Muscle layer of colon (tissue), 2 donors: ENCODE data around the gene TATDN2.

Experiments
- H3K27ac ChIP-seq: one replicate; pipeline ENCODE4 v1.7.0; 2013; ENCODE audit warnings: low read depth, mild to moderate bottlenecking, low read length, moderate library complexity
- H3K27me3 ChIP-seq, 2 donors: one replicate each; pipeline ENCODE4 v1.7.0; 2013; ENCODE audit warnings: low read length in 2 of 2, mild to moderate bottlenecking in 2 of 2; ENCODE audit not compliant: insufficient read depth in 2 of 2, control insufficient read depth in 1 of 2
- H3K36me3 ChIP-seq: one replicate; pipeline ENCODE4 v1.7.0; 2013; ENCODE audit warnings: mild to moderate bottlenecking, low read length; ENCODE audit not compliant: insufficient read depth
- H3K4me1 ChIP-seq: one replicate; pipeline ENCODE4 v1.7.0; 2013; ENCODE audit warnings: mild to moderate bottlenecking, low read length; ENCODE audit not compliant: insufficient read depth
- H3K4me3 ChIP-seq, 2 donors: one replicate each; pipeline ENCODE4 v1.7.0; 2013; ENCODE audit warnings: low read length in 2 of 2, low read depth in 1 of 2, mild to moderate bottlenecking in 1 of 2, moderate library complexity in 1 of 2
- H3K9ac ChIP-seq: one replicate; pipeline ENCODE4 v1.7.0; 2013; ENCODE audit warnings: low read length
- H3K9me3 ChIP-seq: one replicate; pipeline ENCODE4 v1.7.0; 2013; ENCODE audit warnings: mild to moderate bottlenecking, low read length
- donor health status: abdominal sarcoma.
- donor health status: Adenocarcinoma of cecum.

The TATDN2 gene

GRCh38 chr3:10274601-10275000 lies 26.3 kb downstream of the TATDN2 start:
- no peak overlapping the region for H3K4me3 ChIP-seq
- H3K36me3 ChIP-seq, result peaks cover 55% of the 10 kb centered on the region
- H3K9me3 ChIP-seq, result no peaks in the 10 kb centered on the region
- peaks cover 19% of the 10 kb centered on the region for H3K4me1 ChIP-seq
- H3K9ac ChIP-seq, result no peak overlapping the region
- H3K27ac ChIP-seq, result no peak overlapping the region
- no peaks in the 10 kb centered on the region for H3K27me3 ChIP-seq

GRCh38 chr3:10277115-10277625 lies 28.9 kb downstream of the TATDN2 start:
- H3K4me3 ChIP-seq, result no peak overlapping the region
- peaks cover 58% of the 10 kb centered on the region for H3K36me3 ChIP-seq

DNA sequence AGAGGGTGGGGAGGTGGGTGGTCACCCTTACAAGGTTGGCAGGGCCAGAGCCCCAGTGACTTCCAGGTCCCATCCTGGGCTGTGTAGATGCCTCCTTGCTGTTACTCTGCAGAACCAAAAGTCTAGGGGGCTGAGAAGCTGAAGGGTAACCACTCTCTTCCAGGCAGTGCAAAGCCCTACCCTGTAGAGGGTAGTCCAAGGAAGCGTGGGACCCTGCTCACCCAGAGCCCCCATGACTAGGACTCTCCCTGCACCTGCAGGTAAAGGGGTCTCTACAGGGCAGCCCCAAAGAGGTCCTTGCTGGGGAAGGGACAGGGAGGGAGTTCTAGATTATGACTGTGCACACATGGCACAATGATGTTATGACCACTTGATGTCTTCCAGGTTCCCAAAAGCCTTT lies 30.2 kb downstream of the TATDN2 start:
- Histone ChIP-seq H3K36me3 (peaks cover 63% of the 10 kb centered on the region), H3K9me3 (no peaks in the 10 kb centered on the region), H3K9ac (no peak overlapping the region), H3K4me1 (peaks cover 12% of the 10 kb centered on the region), H3K4me3 (no peak overlapping the region), H3K27me3 (no peaks in the 10 kb centered on the region), H3K27ac (no peak overlapping the region)

More at GRCh38 chr3:10277115-10277625, 28.9 kb downstream of the TATDN2 start:
- H3K27me3 ChIP-seq, result no peaks in the 10 kb centered on the region
- H3K27ac ChIP-seq, result no peak overlapping the region
- H3K9me3 ChIP-seq, result no peaks in the 10 kb centered on the region
- no peak overlapping the region for H3K9ac ChIP-seq
- H3K4me1 ChIP-seq, result peaks cover 19% of the 10 kb centered on the region

DNA sequence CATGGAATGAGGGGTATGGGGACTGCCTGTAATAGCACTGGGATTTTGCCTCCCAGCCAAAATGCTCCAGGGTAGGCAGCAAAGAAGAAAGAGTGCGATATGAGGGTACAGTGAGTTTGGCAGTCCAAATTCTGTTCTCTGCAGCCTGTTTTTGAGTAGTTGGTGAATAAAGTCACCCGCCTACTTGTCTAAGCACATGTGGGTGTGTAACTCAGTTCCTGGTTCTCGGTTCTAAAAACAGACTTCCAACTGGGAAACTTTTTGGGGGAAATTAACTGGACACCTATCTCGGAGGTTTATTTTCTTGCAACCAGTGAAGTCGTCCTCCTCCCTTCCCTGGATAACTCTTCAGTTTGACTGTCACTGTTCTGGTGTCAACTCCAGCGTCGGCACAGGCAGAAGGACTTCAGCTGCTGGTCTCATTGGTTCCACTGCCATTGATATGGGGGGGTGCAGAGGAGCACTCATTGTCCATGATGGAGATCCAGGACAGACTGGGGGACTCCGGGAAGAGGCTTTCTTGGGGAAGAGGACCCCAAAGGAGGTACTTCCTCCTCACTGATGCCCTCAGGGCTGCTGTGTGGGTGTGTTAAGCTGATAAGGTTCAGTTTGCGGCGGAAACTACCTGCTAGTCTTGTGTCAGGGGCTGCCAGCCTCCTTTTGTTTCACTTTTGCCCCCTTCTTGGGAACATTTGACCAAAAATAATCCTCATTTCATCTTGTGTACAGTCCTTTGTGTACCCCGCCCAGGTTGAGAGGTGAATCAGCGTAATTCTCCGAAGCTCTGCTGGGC lies 31.3 kb downstream of the TATDN2 start:
- H3K27me3 ChIP-seq, result no peaks in the 10 kb centered on the region
- H3K4me1 ChIP-seq, result peaks cover 1% of the 10 kb centered on the region
- no peak overlapping the region for H3K27ac ChIP-seq
- no peak overlapping the region for H3K9ac ChIP-seq
- H3K9me3 ChIP-seq, result no peaks in the 10 kb centered on the region
- H3K36me3 ChIP-seq, result peaks cover 65% of the 10 kb centered on the region
- H3K4me3 ChIP-seq, result no peak overlapping the region

GRCh38 chr3:10280177-10280529 lies 31.9 kb downstream of the TATDN2 start:
- Histone ChIP-seq H3K27me3 (no peaks in the 10 kb centered on the region), H3K36me3 (peaks cover 65% of the 10 kb centered on the region), H3K27ac (no peak overlapping the region), H3K4me3 (no peak overlapping the region), H3K4me1 (no peaks in the 10 kb centered on the region), H3K9me3 (no peaks in the 10 kb centered on the region), H3K9ac (no peak overlapping the region)

GRCh38 chr3:10280571-10280970 lies 32.3 kb downstream of the TATDN2 start:
- no peak overlapping the region for H3K4me3 ChIP-seq
- peaks cover 65% of the 10 kb centered on the region for H3K36me3 ChIP-seq
- H3K9ac ChIP-seq, result no peak overlapping the region
- H3K4me1 ChIP-seq, result no peaks in the 10 kb centered on the region
- H3K27ac ChIP-seq, result no peak overlapping the region
- no peaks in the 10 kb centered on the region for H3K9me3 ChIP-seq
- H3K27me3 ChIP-seq, result no peaks in the 10 kb centered on the region

DNA sequence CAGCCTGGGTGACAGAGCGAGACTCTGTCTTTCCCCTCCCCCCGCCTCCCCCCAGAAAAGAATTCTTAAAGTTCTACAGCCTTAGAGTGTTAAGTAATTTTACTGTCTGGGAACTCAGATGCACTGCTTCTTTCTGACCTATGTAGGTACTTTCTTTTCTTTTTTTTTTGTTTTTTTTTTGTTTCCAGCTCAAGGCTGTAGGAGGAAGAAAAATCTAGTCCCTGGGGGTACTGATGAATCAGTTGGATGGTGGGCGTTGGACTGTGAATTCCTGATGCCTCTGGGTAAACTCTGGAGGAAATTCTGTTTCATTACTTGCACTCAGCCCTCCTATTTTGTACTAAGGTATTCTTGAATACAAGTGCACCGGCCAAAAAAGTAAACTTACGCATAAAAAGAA lies 33.7 kb downstream of the TATDN2 start:
- Histone ChIP-seq H3K36me3 (peaks cover 65% of the 10 kb centered on the region), H3K9ac (no peak overlapping the region), H3K9me3 (no peaks in the 10 kb centered on the region), H3K4me1 (no peaks in the 10 kb centered on the region), H3K27me3 (no peaks in the 10 kb centered on the region), H3K4me3 (no peak overlapping the region), H3K27ac (no peak overlapping the region)

- Histone ChIP-seq H3K27ac (no peak overlapping the region), H3K9ac (no peak overlapping the region), H3K9me3 (no peaks in the 10 kb centered on the region), H3K36me3 (peaks cover 55% of the 10 kb centered on the region), H3K4me1 (no peaks in the 10 kb centered on the region), H3K4me3 (no peak overlapping the region), H3K27me3 (no peaks in the 10 kb centered on the region)
Observed at GRCh38 chr3:10283638-10284037, 35.4 kb downstream of the TATDN2 start.

DNA sequence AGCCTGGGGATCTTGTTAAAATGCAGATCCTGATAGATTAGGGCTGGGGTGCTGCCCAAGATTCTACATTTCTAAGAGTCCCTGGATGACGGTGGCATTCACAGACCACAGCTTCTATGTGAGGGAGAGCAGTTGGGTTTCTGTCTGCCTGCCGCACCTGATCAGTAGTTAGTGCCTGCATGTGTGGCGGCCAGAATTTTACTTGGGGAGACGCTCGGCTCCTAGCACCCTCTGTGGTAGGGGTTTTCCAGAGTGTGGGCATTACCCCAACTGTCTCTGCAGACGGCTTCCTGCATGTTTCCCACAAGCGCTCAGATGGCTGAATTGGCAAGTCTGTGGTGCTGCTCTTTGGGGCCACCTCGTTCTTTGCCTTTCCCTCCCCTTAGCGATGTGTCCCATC lies 36.2 kb downstream of the TATDN2 start:
- H3K36me3 ChIP-seq, result peaks cover 48% of the 10 kb centered on the region
- no peak overlapping the region for H3K27ac ChIP-seq
- no peaks in the 10 kb centered on the region for H3K9me3 ChIP-seq
- no peaks in the 10 kb centered on the region for H3K27me3 ChIP-seq
- no peak overlapping the region for H3K4me3 ChIP-seq
- no peaks in the 10 kb centered on the region for H3K4me1 ChIP-seq
- no peak overlapping the region for H3K9ac ChIP-seq

DNA sequence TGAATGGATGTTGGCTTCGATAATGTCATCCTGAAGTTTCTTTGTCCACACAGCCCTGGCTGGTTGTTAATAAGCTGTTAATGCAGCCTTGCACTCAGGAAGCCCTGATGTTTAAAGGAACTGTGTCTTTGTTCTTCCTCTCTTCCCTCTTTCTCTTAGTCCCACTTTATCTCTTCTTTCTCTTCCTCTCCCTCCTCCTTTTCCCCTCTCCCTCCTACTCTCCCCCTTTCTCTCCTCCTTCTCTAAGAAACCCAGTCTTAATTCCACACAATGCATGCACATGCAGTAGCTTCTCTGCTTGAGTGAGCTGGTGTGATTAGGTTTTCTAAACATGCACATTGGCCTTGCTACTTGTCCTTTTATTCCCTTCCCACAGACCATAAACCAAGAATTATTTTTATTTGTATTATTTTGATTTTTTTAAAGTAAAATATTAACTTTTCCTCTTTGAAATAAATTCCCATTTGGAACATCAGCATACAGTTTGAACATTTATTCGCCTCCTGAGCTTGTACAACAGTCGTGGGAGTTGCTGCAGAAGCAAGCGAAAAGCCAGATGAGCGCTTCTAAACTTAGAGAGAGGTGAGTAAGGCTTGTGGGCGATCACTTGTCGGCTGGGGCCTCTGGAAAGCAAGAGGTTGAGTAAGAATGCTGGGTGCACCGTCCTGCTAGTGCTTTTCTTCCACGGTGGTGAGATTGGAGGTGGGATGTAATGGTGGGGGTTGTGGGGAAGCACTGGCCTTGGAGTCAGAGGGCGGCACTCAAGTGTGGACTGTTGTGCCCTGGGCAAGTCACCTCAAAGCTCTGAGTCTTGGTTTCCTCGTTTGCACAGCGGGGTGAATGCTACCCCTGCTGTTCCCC lies 37.2 kb downstream of the TATDN2 start:
- Histone ChIP-seq H3K4me3 (no peak overlapping the region), H3K9me3 (no peaks in the 10 kb centered on the region), H3K9ac (no peak overlapping the region), H3K4me1 (no peaks in the 10 kb centered on the region), H3K27ac (no peak overlapping the region), H3K27me3 (no peaks in the 10 kb centered on the region), H3K36me3 (peaks cover 38% of the 10 kb centered on the region)

DNA sequence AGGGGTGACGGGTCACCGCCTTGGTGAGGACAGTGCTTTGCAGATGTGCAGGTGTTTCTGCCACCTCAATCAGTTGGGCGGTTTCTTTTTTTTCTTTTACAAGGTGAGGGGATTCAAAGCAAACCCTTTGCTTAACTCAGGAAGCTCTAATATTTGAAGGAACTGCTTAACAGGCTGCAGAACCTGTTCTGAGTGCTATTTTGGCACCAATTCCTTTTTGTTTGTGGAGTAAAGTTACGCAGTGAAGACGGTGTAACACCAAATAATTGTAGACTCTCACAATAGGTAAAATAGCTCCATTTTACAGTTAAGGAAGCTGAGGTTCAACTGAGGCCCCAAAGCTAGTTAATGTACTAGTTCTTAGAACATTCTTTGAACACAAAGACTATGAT lies 37.9 kb downstream of the TATDN2 start:
- H3K27ac ChIP-seq, result no peak overlapping the region
- peaks cover 32% of the 10 kb centered on the region for H3K36me3 ChIP-seq
- no peak overlapping the region for H3K9ac ChIP-seq
- no peaks in the 10 kb centered on the region for H3K9me3 ChIP-seq
- H3K4me1 ChIP-seq, result no peaks in the 10 kb centered on the region
- no peaks in the 10 kb centered on the region for H3K27me3 ChIP-seq
- H3K4me3 ChIP-seq, result no peak overlapping the region
